GM18520 (cell line): ENCODE measurements around the gene EML6.

ENCODE experiments used
- ATAC-seq: cut with Tn5 transposase; IDR thresholded peaks from one replicate; pipeline ENCODE4 v1.9.1; 2021; ENCODE audit not compliant: unreplicated experiment

The EML6 gene

GRCh38 chr2:54957321-54957999, 234.0 kb downstream of the EML6 start:
- no peak for ATAC-seq

GRCh38 chr2:54958717-54959371, 235.4 kb downstream of the EML6 start:
- ATAC-seq: no peak

- ATAC-seq: no peak
These were observed 236.7 kb downstream of the EML6 start for GRCh38 chr2:54960164-54960563.

GRCh38 chr2:54962511-54962910, 239.0 kb downstream of the EML6 start:
- ATAC-seq: no peak

GRCh38 chr2:54962935-54963440, 239.5 kb downstream of the EML6 start:
- no peak for ATAC-seq

GRCh38 chr2:54963476-54963875, 240.0 kb downstream of the EML6 start:
- ATAC-seq: no peak

GRCh38 chr2:54964271-54964670, 240.8 kb downstream of the EML6 start:
- ATAC-seq: no peak

- no peak for ATAC-seq
These were observed 241.4 kb downstream of the EML6 start for GRCh38 chr2:54964816-54965215.

GRCh38 chr2:54965425-54965824, 242.0 kb downstream of the EML6 start:
- ATAC-seq: no peak

GRCh38 chr2:54966165-54966832, 242.8 kb downstream of the EML6 start:
- ATAC-seq: no peak

- ATAC-seq: no peak
These were observed 243.4 kb downstream of the EML6 start for GRCh38 chr2:54966837-54967236.

GRCh38 chr2:54967269-54967668, 243.8 kb downstream of the EML6 start:
- no peak for ATAC-seq

GRCh38 chr2:54967759-54968365, 244.4 kb downstream of the EML6 start:
- no peak for ATAC-seq

- no peak for ATAC-seq
These were observed 245.2 kb downstream of the EML6 start for GRCh38 chr2:54968561-54969218.

- ATAC-seq: no peak
These were observed 246.0 kb downstream of the EML6 start for GRCh38 chr2:54969295-54969939.

- no peak for ATAC-seq
These were observed 246.5 kb downstream of the EML6 start for GRCh38 chr2:54969940-54970338.

GRCh38 chr2:54975175-54975574, 251.7 kb downstream of the EML6 start:
- ATAC-seq: no peak

- ATAC-seq: no peak
These were observed 252.4 kb downstream of the EML6 start for GRCh38 chr2:54975598-54976492.

- ATAC-seq: peak; percentile 52
These were observed 253.7 kb downstream of the EML6 start for GRCh38 chr2:54977149-54977548.
